HUES6 (cell line): ENCODE data around the gene MMP2.

Experiments used
- H3K27ac ChIP-seq: 2 replicates; pipeline ENCODE4 v1.7.0; 2013; ENCODE audit warnings: low read depth, mild to moderate bottlenecking, low read length, inconsistent platforms
- H3K27me3 ChIP-seq: 2 replicates; pipeline ENCODE4 v1.6.1; 2013; ENCODE audit warnings: low read length; ENCODE audit not compliant: control insufficient read depth, insufficient read depth
- H3K36me3 ChIP-seq: 2 replicates; pipeline ENCODE4 v1.6.1; 2013; ENCODE audit warnings: low read length; ENCODE audit not compliant: control insufficient read depth, insufficient read depth
- H3K4me1 ChIP-seq: 2 replicates; pipeline ENCODE4 v1.6.1; 2013; ENCODE audit warnings: low read length; ENCODE audit not compliant: control insufficient read depth, insufficient read depth
- H3K4me3 ChIP-seq: 2 replicates; pipeline ENCODE4 v1.5.1; 2013; ENCODE audit warnings: low read depth, low read length
- H3K9ac ChIP-seq: one replicate; pipeline ENCODE4 v1.6.1; 2013; ENCODE audit warnings: mild to moderate bottlenecking, low read length
- H3K9me3 ChIP-seq: 2 replicates; pipeline ENCODE4 v1.6.1; 2013; ENCODE audit warnings: low read depth, low read length; ENCODE audit not compliant: control insufficient read depth, insufficient read depth

MMP2 gene

GRCh38 chr16:55505333-55506015, 26.5 kb downstream of the MMP2 start:
- Histone ChIP-seq H3K27ac (no peak overlapping the region), H3K36me3 (peaks cover 41% of the 10 kb centered on the region), H3K9ac (no peak overlapping the region), H3K27me3 (no peaks in the 10 kb centered on the region), H3K4me1 (peaks cover 14% of the 10 kb centered on the region; the same call in 1 of the 2 replicates), H3K4me3 (no peak overlapping the region), H3K9me3 (no peaks in the 10 kb centered on the region)

- H3K4me1 ChIP-seq: peaks cover 14% of the 10 kb centered on the region; the same call in 1 of the 2 replicates
- no peaks in the 10 kb centered on the region for H3K27me3 ChIP-seq
- H3K9me3 ChIP-seq: no peaks in the 10 kb centered on the region
- H3K9ac ChIP-seq: no peak overlapping the region
- no peak overlapping the region for H3K27ac ChIP-seq
- no peak overlapping the region for H3K4me3 ChIP-seq
- H3K36me3 ChIP-seq: peaks cover 37% of the 10 kb centered on the region
These were observed 27.1 kb downstream of the MMP2 start for GRCh38 chr16:55506083-55506482.

- H3K4me3 ChIP-seq: no peak overlapping the region
- peaks cover 14% of the 10 kb centered on the region; the same call in 1 of the 2 replicates for H3K4me1 ChIP-seq
- H3K27me3 ChIP-seq: no peaks in the 10 kb centered on the region
- no peak overlapping the region for H3K27ac ChIP-seq
- no peak overlapping the region for H3K9ac ChIP-seq
- H3K9me3 ChIP-seq: 0 out of 2 replicates have a peak, but pooled peaks cover 2% of the 10 kb centered on the region
- peaks cover 34% of the 10 kb centered on the region for H3K36me3 ChIP-seq
These were observed 27.7 kb downstream of the MMP2 start for GRCh38 chr16:55506708-55507107.

GRCh38 chr16:55508271-55508921, 29.4 kb downstream of the MMP2 start:
- H3K27me3 ChIP-seq: no peaks in the 10 kb centered on the region
- H3K36me3 ChIP-seq: peaks cover 26% of the 10 kb centered on the region
- H3K4me3 ChIP-seq: peak overlapping the region; percentile 76
- no peak overlapping the region for H3K27ac ChIP-seq
- H3K9me3 ChIP-seq: peaks cover 13% of the 10 kb centered on the region
- no peak overlapping the region for H3K9ac ChIP-seq
- H3K4me1 ChIP-seq: peaks cover 3% of the 10 kb centered on the region; the same call in 1 of the 2 replicates

- Histone ChIP-seq H3K36me3 (peaks cover 20% of the 10 kb centered on the region), H3K27ac (no peak within 1 kb of the TSS; the same call in 1 of the 2 replicates), H3K9me3 (peaks cover 13% of the 10 kb centered on the region), H3K9ac (peak within 1 kb of the TSS; percentile 51), H3K4me3 (peak within 1 kb of the TSS; percentile 76), H3K4me1 (peaks cover 3% of the 10 kb centered on the region; the same call in 1 of the 2 replicates), H3K27me3 (no peaks in the 10 kb centered on the region)
These were observed 30.2 kb downstream of the MMP2 start, which contains the start of gene LPCAT2 for GRCh38 chr16:55508941-55509931. Gene LPCAT2 (plus strand): TSS chr16:55509072. CDS start chr16:55509182, 110 bp downstream.

GRCh38 chr16:55510185-55510805, 31.3 kb downstream of the MMP2 start:
- Histone ChIP-seq H3K27ac (no peak overlapping the region), H3K27me3 (no peaks in the 10 kb centered on the region), H3K4me1 (peaks cover 3% of the 10 kb centered on the region; the same call in 1 of the 2 replicates), H3K4me3 (peak overlapping the region; percentile 76), H3K9me3 (peaks cover 13% of the 10 kb centered on the region), H3K9ac (no peak overlapping the region), H3K36me3 (peaks cover 18% of the 10 kb centered on the region)

- no peak overlapping the region for H3K4me3 ChIP-seq
- no peaks in the 10 kb centered on the region for H3K27me3 ChIP-seq
- peaks cover 13% of the 10 kb centered on the region for H3K9me3 ChIP-seq
- peaks cover 4% of the 10 kb centered on the region; the same call in 1 of the 2 replicates for H3K36me3 ChIP-seq
- no peak overlapping the region for H3K27ac ChIP-seq
- H3K4me1 ChIP-seq: peaks cover 3% of the 10 kb centered on the region; the same call in 1 of the 2 replicates
- no peak overlapping the region for H3K9ac ChIP-seq
These were observed 33.9 kb downstream of the MMP2 start for GRCh38 chr16:55512941-55513340.

GRCh38 chr16:55513616-55514015, 34.6 kb downstream of the MMP2 start:
- Histone ChIP-seq H3K4me1 (peaks cover under 1% of the 10 kb centered on the region; the same call in 1 of the 2 replicates), H3K27ac (no peak overlapping the region), H3K9ac (no peak overlapping the region), H3K27me3 (no peaks in the 10 kb centered on the region), H3K9me3 (peaks cover 13% of the 10 kb centered on the region), H3K4me3 (no peak overlapping the region), H3K36me3 (peaks cover 4% of the 10 kb centered on the region; the same call in 1 of the 2 replicates)

GRCh38 chr16:55515111-55515510, 36.1 kb downstream of the MMP2 start:
- H3K9ac ChIP-seq: no peak overlapping the region
- no peak overlapping the region for H3K4me3 ChIP-seq
- no peaks in the 10 kb centered on the region for H3K27me3 ChIP-seq
- H3K27ac ChIP-seq: no peak overlapping the region
- no peaks in the 10 kb centered on the region for H3K4me1 ChIP-seq
- peaks cover 4% of the 10 kb centered on the region; the same call in 1 of the 2 replicates for H3K36me3 ChIP-seq
- peaks cover 13% of the 10 kb centered on the region for H3K9me3 ChIP-seq

GRCh38 chr16:55521792-55522191, 42.8 kb downstream of the MMP2 start:
- no peaks in the 10 kb centered on the region for H3K27me3 ChIP-seq
- H3K27ac ChIP-seq: no peak overlapping the region
- H3K9ac ChIP-seq: no peak overlapping the region
- no peak overlapping the region for H3K4me3 ChIP-seq
- H3K36me3 ChIP-seq: no peaks in the 10 kb centered on the region
- no peaks in the 10 kb centered on the region for H3K4me1 ChIP-seq
- peaks cover 5% of the 10 kb centered on the region; the same call in 1 of the 2 replicates for H3K9me3 ChIP-seq
